ENCODE measurements around the gene TBC1D22B.

Gene TBC1D22B

DNA sequence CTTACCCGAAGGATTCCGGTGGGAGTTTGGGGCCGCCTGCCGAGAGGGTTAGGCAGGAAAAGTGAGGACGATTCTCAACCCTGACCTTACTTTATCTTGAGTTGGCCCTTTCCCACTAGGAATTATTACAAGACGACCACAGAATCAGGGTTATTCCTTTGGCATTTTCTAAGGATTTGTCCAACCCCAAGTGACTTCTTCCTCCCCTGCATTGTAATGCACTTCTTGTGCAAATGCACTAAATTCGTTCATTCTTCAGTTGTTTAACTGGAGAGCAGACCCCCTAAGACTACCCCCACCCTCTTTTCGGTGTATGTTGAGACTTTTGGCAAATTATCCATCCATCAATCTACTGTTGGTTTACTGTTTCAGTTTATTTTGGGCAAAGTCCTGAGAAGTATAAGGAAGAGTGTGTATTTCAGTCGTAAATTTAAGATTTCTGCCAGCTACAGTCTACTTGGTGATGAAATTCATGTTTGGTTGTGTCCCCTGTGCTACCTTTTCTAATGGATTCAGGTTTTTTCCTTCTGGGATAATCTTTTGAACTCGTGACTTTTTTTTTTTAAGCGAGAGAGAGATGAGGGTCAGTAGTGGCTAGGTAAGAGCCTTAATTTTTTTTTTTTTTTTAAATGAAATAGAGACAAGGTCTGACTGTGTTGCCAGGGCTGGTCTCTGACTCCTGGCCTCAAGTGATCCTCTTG is 983 bp downstream of the TBC1D22B start:
- no peak for DNase-seq (ENCODE audit: low read depth)
- TF ChIP-seq, protein P1, sequence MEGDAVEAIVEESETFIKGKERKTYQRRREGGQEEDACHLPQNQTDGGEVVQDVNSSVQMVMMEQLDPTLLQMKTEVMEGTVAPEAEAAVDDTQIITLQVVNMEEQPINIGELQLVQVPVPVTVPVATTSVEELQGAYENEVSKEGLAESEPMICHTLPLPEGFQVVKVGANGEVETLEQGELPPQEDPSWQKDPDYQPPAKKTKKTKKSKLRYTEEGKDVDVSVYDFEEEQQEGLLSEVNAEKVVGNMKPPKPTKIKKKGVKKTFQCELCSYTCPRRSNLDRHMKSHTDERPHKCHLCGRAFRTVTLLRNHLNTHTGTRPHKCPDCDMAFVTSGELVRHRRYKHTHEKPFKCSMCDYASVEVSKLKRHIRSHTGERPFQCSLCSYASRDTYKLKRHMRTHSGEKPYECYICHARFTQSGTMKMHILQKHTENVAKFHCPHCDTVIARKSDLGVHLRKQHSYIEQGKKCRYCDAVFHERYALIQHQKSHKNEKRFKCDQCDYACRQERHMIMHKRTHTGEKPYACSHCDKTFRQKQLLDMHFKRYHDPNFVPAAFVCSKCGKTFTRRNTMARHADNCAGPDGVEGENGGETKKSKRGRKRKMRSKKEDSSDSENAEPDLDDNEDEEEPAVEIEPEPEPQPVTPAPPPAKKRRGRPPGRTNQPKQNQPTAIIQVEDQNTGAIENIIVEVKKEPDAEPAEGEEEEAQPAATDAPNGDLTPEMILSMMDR (IDR thresholded peaks at IDR 0.05; ENCODE audit: control insufficient read depth, extremely low read depth, insufficient read depth) = no peak
- H3K4me3 ChIP-seq (ENCODE audit: low read depth, low read length) = peak overlapping the region; percentile 96

DNA sequence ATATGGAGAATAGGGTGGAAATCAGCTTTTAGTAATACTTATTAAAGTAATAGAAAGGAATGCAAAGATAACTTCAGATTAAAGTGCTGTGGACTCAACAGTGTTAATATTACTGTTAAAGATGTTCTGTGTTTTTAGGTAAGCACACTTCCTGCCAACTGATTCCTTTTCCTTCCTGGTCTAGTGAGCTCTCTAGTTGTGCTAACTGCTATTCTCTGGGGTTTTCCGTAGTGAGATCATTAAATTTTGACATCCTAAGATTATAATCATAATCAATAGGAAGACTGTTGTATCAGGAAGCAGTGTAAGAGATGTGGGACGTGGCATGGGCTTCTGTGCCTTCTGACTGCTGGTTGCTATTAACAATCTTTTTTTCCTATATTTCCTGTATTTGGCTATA is 1.6 kb downstream of the TBC1D22B start:
- TF ChIP-seq, protein P1 (IDR thresholded peaks at IDR 0.05; ENCODE audit: control insufficient read depth, extremely low read depth, insufficient read depth) = no peak
- H3K4me3 ChIP-seq (ENCODE audit: low read depth, low read length) = no peak overlapping the region
- no peak for DNase-seq (ENCODE audit: low read depth)

DNA sequence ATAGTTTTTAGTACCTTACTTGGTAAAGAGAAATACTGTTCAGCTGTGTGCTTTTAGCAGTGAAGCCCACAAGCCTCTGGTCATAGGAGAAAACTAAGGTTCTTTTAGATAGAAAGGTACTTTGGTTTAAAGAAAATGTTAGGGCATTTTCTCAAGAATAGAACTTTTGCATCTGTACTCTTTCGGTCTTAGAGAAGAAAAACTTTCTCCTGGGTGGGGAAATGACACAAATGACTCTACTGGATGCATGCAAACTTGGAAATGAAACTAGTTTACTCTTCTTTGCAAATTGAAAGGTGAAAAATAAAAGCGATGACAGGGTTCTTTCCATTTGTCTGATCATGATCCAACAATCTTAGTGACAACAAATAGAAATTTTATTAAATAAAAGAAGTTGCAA is 2.5 kb downstream of the TBC1D22B start:
- H3K4me3 ChIP-seq (ENCODE audit: low read depth, low read length) = no peak overlapping the region
- TF ChIP-seq, protein P1 (IDR thresholded peaks at IDR 0.05; ENCODE audit: control insufficient read depth, extremely low read depth, insufficient read depth) = no peak

DNA sequence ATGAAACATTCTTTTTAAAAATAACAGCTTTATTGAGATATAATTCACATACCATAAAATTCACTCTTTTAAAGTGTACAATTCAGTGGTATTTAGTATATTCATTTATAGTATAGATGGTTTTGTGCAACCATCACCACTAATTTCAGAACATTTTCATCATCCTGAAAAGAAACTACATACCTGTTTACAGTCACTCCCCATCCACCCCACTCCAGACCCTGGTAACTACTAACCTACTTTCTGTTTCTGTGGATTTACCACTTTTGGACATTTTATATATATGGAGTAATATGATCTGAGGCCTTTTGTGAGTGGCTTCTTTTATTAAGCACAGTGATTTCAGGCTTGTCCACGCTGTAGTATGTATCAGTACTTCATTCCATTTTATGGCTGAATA is 2.9 kb downstream of the TBC1D22B start:
- TF ChIP-seq, protein P1 (IDR thresholded peaks at IDR 0.05; ENCODE audit: control insufficient read depth, extremely low read depth, insufficient read depth) = no peak
- no peak for DNase-seq (ENCODE audit: low read depth)
- no peak overlapping the region for H3K4me3 ChIP-seq (ENCODE audit: low read depth, low read length)

More for the DNA sequence above, 2.5 kb downstream of the TBC1D22B start:
- DNase-seq (ENCODE audit: low read depth) = no peak

DNA sequence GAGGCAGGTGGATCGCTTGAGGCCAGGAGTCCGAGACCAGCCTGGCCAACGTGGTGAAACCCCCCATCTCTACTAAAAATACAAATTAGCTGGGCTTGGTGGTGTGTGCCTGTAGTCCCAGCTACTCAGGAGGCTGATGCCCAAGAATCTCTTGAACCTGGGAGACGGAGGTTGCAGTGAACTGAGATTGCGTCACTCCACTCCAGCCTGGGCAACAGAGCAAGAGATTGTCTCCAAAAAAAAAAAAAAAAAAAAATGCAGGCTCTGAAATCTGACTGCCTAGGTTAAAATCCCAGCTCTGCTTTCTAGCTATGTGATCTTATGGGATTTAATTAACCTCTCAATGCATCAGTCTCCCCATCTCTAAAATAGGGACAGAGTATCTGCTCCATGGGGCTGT is 3.6 kb downstream of the TBC1D22B start:
- DNase-seq (ENCODE audit: low read depth) = no peak
- TF ChIP-seq, protein P1 (IDR thresholded peaks at IDR 0.05; ENCODE audit: control insufficient read depth, extremely low read depth, insufficient read depth) = no peak
- H3K4me3 ChIP-seq (ENCODE audit: low read depth, low read length) = no peak overlapping the region

- no peak overlapping the region for H3K4me3 ChIP-seq (ENCODE audit: low read depth, low read length)
- DNase-seq (ENCODE audit: low read depth) = peak; percentile 96
- TF ChIP-seq, protein P1 (IDR thresholded peaks at IDR 0.05; ENCODE audit: control insufficient read depth, extremely low read depth, insufficient read depth) = no peak
Observed at GRCh38 chr6:37262446-37263026, 5.0 kb downstream of the TBC1D22B start.

- no peak overlapping the region for H3K4me3 ChIP-seq (ENCODE audit: low read depth, low read length)
- TF ChIP-seq, protein P1 (IDR thresholded peaks at IDR 0.05; ENCODE audit: control insufficient read depth, extremely low read depth, insufficient read depth) = no peak
- no peak for DNase-seq (ENCODE audit: low read depth)
Observed at GRCh38 chr6:37265001-37265400, 7.4 kb downstream of the TBC1D22B start.

All from LNCaP clone FGC (cell line).